ENCODE measurements around the gene PDP2.

DNA sequence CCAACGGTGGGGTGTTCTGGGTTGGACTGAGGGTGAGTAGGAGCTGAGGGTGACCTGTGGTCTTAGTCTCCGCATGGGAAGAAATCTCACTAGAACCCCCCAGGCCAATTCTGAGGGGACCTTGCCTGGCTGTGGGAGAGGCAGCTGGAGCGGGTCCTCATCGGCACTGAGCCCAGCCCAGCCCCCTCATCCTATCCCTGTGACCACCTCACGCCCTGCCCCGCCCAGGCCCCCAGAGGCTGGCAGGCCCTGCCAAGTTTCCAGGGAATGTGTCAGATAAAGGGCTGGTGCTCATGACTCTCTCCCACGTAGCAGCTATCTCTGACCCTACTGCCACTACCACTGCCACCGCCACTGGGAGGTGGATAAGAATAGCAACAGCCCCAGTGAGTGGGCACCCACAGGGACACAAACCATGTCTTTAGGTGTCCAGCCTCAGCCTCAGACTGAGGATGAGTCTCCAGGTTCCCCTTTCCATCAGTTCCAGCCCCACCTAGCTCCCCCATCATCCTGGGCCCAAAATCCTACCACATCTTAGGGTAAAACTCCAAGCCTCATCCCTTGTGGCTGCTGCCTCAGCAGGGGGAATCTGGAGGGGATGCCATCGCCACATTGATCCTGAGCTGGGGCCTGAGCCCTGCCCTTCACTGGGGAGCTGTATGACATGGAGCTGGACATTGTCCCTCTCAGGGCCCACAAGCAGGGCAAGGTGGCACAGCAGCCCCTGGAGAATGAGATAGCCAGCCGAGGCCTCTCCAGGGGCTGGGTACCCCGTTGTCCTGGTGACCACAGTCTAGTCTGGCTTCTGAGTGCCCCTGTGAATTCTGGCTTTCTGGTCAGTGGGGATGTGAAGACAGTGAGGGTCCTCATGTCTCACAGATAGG is 23.5 kb downstream of the PDP2 start:
- TF ChIP-seq, protein P1, sequence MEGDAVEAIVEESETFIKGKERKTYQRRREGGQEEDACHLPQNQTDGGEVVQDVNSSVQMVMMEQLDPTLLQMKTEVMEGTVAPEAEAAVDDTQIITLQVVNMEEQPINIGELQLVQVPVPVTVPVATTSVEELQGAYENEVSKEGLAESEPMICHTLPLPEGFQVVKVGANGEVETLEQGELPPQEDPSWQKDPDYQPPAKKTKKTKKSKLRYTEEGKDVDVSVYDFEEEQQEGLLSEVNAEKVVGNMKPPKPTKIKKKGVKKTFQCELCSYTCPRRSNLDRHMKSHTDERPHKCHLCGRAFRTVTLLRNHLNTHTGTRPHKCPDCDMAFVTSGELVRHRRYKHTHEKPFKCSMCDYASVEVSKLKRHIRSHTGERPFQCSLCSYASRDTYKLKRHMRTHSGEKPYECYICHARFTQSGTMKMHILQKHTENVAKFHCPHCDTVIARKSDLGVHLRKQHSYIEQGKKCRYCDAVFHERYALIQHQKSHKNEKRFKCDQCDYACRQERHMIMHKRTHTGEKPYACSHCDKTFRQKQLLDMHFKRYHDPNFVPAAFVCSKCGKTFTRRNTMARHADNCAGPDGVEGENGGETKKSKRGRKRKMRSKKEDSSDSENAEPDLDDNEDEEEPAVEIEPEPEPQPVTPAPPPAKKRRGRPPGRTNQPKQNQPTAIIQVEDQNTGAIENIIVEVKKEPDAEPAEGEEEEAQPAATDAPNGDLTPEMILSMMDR (IDR thresholded peaks at IDR 0.05; ENCODE audit: low read length) = no peak
- TF ChIP-seq EZH2 (optimal IDR thresholded peaks at IDR 0.05; ENCODE audit: low read depth, low read length) (no peak), EZH2phosphoT487 (IDR thresholded peaks at IDR 0.05; ENCODE audit: low read length) (no peak)

Data from MM.1S (cell line).